Duodenal mucosa (tissue), 2 donors: ENCODE results near the gene PLLP.
"Not testable (repeated sequence)": the region's sequence is repeated elsewhere in the genome, so short reads cannot be mapped to it uniquely, and the experiment has no call there.

ENCODE experiments used
- H3K27ac ChIP-seq: one replicate; pipeline ENCODE4 v1.7.0; 2013; ENCODE audit warnings: low read depth, low read length
- H3K27me3 ChIP-seq, 2 donors: one replicate each; pipeline ENCODE4 v1.7.0; 2013; ENCODE audit warnings: low read length in 2 of 2, control low read depth in 1 of 2; ENCODE audit not compliant: insufficient read depth in 2 of 2, control insufficient read depth in 1 of 2
- H3K36me3 ChIP-seq, 2 donors: one replicate each; pipeline ENCODE4 v1.7.0; 2013; ENCODE audit warnings: low read length in 2 of 2, control low read depth in 1 of 2; ENCODE audit not compliant: insufficient read depth in 2 of 2, control insufficient read depth in 1 of 2
- H3K4me1 ChIP-seq, 2 donors: one replicate each; pipeline ENCODE4 v1.7.0; 2013; ENCODE audit warnings: low read length in 2 of 2, control low read depth in 1 of 2; ENCODE audit not compliant: insufficient read depth in 2 of 2, control insufficient read depth in 1 of 2
- H3K4me3 ChIP-seq, 2 donors: one replicate each; pipeline ENCODE4 v1.7.0; 2013; ENCODE audit warnings: low read length in 2 of 2, low read depth in 1 of 2
- H3K9ac ChIP-seq, 2 donors: one replicate each; pipeline ENCODE4 v1.7.0; 2013; ENCODE audit warnings: low read length in 2 of 2, low read depth in 1 of 2
- H3K9me3 ChIP-seq, 2 donors: one replicate each; pipeline ENCODE4 v1.7.0; 2013; ENCODE audit warnings: low read length in 2 of 2, control low read depth in 1 of 2; ENCODE audit not compliant: control insufficient read depth in 1 of 2

PLLP gene

GRCh38 chr16:57284952-57285363 is 486 bp upstream of the PLLP start:
- peaks cover 10 to 12% of the 10 kb centered on the region in 2 donors for H3K4me1 ChIP-seq
- H3K9ac ChIP-seq, result peak overlapping the region in 1 of 2 donors; percentile 71
- no peaks in the 10 kb centered on the region for H3K36me3 ChIP-seq
- H3K4me3 ChIP-seq, result peak overlapping the region; percentile 74 to 79
- no peaks in the 10 kb centered on the region for H3K9me3 ChIP-seq
- H3K27ac ChIP-seq, result no peak overlapping the region
- no peaks in the 10 kb centered on the region for H3K27me3 ChIP-seq

DNA sequence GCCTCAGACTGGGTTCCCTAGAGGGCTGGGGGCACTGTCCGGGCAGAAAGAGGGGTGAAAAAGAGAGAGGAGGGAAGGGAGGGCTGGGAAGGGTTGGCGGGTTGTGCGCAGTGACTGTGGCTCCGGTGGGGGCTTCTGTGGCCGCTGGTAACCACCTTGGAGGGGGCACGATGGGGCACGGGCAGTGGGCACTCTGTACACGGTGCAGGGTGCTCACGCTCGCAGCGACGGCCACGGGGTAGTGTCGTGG is 588 bp downstream of the PLLP start:
- Histone ChIP-seq H3K9me3 (no peaks in the 10 kb centered on the region), H3K4me3 (peak overlapping the region; percentile 74 to 79), H3K36me3 (no peaks in the 10 kb centered on the region), H3K27me3 (no peaks in the 10 kb centered on the region), H3K4me1 (peaks cover 16% of the 10 kb centered on the region in 2 donors), H3K27ac (peak overlapping the region; percentile 62), H3K9ac (peak overlapping the region; percentile 76 to 83)

GRCh38 chr16:57283214-57283958 is 1.1 kb downstream of the PLLP start:
- H3K4me1 ChIP-seq, result peaks cover 20 to 21% of the 10 kb centered on the region in 2 donors
- peak overlapping the region; percentile 74 to 79 for H3K4me3 ChIP-seq
- peak overlapping the region; percentile 62 for H3K27ac ChIP-seq
- peak overlapping the region; percentile 76 to 83 for H3K9ac ChIP-seq
- H3K36me3 ChIP-seq, result no peaks in the 10 kb centered on the region
- no peaks in the 10 kb centered on the region for H3K9me3 ChIP-seq
- H3K27me3 ChIP-seq, result no peaks in the 10 kb centered on the region

GRCh38 chr16:57282510-57283213 is 1.8 kb downstream of the PLLP start:
- Histone ChIP-seq H3K9me3 (no peaks in the 10 kb centered on the region), H3K4me1 (peaks cover 22 to 23% of the 10 kb centered on the region in 2 donors), H3K27ac (no peak overlapping the region), H3K9ac (peak overlapping the region; percentile 1 to 83), H3K27me3 (no peaks in the 10 kb centered on the region), H3K4me3 (peak overlapping the region; percentile 74 to 79), H3K36me3 (no peaks in the 10 kb centered on the region)

DNA sequence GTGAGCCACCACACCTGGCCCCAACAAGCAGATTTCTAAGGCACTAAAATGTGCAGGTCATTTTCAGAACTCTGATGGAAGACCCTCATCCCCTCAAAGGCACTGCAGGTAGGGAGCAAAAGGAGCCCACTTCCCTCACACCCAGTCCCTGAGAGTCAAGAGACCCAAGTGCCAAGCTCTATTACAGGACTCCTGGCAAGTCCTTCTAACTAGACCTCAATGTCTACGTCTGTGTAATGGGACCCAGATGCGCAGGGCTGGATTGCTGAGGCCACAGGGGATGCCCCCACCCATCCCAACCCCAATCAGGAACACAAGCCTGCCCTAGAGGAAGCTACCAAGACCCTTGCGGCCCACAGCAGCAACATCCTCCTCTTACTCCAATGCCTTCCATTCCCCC is 2.7 kb downstream of the PLLP start:
- no peaks in the 10 kb centered on the region for H3K36me3 ChIP-seq
- no peaks in the 10 kb centered on the region for H3K27me3 ChIP-seq
- H3K9ac ChIP-seq, result no peak overlapping the region
- H3K4me3 ChIP-seq, result no peak overlapping the region
- H3K9me3 ChIP-seq, result no peaks in the 10 kb centered on the region
- no peak overlapping the region for H3K27ac ChIP-seq
- peaks cover 25 to 28% of the 10 kb centered on the region in 2 donors for H3K4me1 ChIP-seq

DNA sequence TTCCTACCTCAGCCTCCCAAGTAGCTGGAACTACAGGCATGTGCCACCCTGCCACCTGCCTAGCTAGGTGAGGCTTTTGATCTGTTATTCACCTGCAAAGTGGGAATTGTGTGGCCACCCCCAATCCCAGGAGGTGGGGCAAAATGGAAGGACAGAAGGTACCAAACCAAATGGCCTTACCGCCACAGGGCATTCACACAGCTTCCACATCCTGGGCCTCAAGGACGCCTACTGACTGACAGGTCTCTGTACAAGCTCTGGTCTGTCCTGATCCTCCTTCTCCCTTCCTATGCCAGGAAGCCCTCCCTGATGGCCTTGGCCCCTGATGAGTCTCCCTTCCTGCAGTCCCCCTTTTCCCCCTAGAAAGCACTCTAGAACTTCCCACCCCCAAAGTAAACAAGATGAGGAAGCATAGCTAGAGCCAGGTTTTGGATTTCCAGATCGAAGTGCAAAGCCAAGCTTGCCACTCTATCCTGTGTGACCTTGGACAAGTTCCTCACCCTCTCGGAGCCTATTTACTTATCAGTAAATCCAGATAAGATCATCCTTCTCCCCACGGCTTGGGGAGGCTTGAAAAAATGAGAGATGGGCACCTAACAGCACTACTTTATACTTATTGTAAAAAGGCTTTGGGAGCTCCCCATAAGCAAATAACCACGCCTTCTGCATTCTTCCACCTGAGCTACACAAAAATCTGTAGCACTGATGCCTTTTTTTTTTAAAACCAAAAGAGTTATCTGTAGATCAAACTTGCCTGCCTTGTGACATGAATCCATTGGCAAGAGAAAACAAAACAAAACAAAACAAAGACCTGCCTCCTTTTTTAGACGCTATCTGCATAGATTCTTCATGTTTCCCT is 4.5 kb downstream of the PLLP start:
- H3K9ac ChIP-seq, result no peak overlapping the region
- H3K9me3 ChIP-seq, result no peaks in the 10 kb centered on the region
- no peaks in the 10 kb centered on the region for H3K36me3 ChIP-seq
- no peak overlapping the region for H3K27ac ChIP-seq
- H3K4me3 ChIP-seq, result no peak overlapping the region
- H3K27me3 ChIP-seq, result no peaks in the 10 kb centered on the region
- peaks cover 25 to 32% of the 10 kb centered on the region in 2 donors for H3K4me1 ChIP-seq

DNA sequence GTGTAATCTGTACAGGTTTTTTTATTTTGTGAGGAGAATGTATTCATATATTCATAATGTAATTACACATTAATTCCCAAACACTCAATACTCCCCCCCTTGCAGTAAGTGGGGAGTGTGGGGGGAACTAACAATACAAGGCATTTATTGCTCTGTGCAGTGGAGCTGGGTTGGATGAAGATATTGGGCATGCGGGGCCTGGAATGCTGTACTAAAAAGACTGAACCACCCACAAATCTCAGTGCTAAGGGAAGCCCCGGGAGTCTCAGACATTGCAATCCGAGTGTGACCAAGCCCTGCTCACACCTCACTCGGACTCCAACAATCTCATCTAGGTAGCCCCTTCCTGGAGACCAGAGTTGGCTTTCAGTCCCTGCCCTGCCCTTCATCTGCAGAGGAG is 6.0 kb downstream of the PLLP start:
- Histone ChIP-seq H3K4me1 (peaks cover 21 to 32% of the 10 kb centered on the region in 2 donors), H3K4me3 (no peak overlapping the region), H3K27me3 (no peaks in the 10 kb centered on the region), H3K27ac (no peak overlapping the region), H3K9ac (no peak overlapping the region), H3K9me3 (no peaks in the 10 kb centered on the region), H3K36me3 (no peaks in the 10 kb centered on the region)

GRCh38 chr16:57277586-57277985 is 6.9 kb downstream of the PLLP start:
- no peak overlapping the region for H3K9ac ChIP-seq
- H3K9me3 ChIP-seq, result no peaks in the 10 kb centered on the region
- H3K27me3 ChIP-seq, result no peaks in the 10 kb centered on the region
- peaks cover 20 to 33% of the 10 kb centered on the region in 2 donors for H3K4me1 ChIP-seq
- no peak overlapping the region for H3K4me3 ChIP-seq
- H3K27ac ChIP-seq, result no peak overlapping the region
- no peaks in the 10 kb centered on the region for H3K36me3 ChIP-seq

GRCh38 chr16:57276596-57276995 is 7.9 kb downstream of the PLLP start:
- Histone ChIP-seq H3K36me3 (no peaks in the 10 kb centered on the region), H3K9me3 (no peaks in the 10 kb centered on the region), H3K27me3 (no peaks in the 10 kb centered on the region), H3K4me1 (peaks cover 20 to 32% of the 10 kb centered on the region in 2 donors), H3K27ac (no peak overlapping the region), H3K9ac (no peak overlapping the region), H3K4me3 (no peak overlapping the region)

DNA sequence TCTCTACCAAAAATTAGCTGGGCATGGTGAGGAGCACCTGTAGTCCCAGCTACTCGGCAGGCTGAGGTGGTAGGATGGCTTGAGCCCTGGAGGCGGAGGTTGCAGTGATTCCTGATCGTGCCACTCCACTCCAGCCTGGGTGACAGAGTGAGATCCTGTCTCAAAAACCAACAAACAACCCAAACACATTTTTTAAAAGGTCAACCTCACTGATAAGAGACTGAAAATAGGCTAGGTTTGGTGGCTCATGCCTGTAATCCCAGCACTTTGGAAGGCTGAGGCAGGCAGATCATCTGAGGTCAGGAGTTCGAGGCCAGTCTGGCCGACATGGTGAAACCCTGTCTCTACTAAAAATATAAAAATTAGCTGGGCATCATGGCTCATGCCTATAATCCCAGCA is 8.5 kb downstream of the PLLP start:
- H3K36me3 ChIP-seq, H3K27me3 ChIP-seq, H3K9me3 ChIP-seq, H3K4me3 ChIP-seq, H3K9ac ChIP-seq, H3K27ac ChIP-seq: not testable (repeated sequence)
- peaks cover 20 to 32% of the 10 kb centered on the region in 2 donors for H3K4me1 ChIP-seq
